DND-41 (cell line): Measurements from ENCODE around the gene PLPP3.

Source experiments
- CTCF ChIP-seq: IDR thresholded peaks from 2 replicates; pipeline ENCODE4 v1.5.1; 2012; ENCODE audit warnings: borderline replicate concordance, low read length, moderate library complexity, mild to moderate bottlenecking; ENCODE audit not compliant: poor library complexity, severe bottlenecking; ENCODE audit errors: extremely low read depth
- EZH2 ChIP-seq: IDR thresholded peaks from 3 replicates; pipeline ENCODE4 v1.6.1; 2012; ENCODE audit warnings: borderline replicate concordance, low read depth, mild to moderate bottlenecking, moderate library complexity, low read length, inconsistent platforms; ENCODE audit not compliant: severe bottlenecking

GRCh38 chr1:56506951-56507491 is 72.3 kb downstream of the PLPP3 start:
- TF ChIP-seq CTCF = no peak
- TF ChIP-seq EZH2 = no peak
